HG03575 (cell line): Measurements from ENCODE around the gene SLC25A25.
"Not testable (repeated sequence)": the region's sequence is repeated elsewhere in the genome, so short reads cannot be mapped to it uniquely, and the experiment has no call there.

Source experiments
- ATAC-seq: cut with Tn5 transposase; IDR thresholded peaks from one replicate; pipeline ENCODE4 v1.9.1; 2021; ENCODE audit not compliant: unreplicated experiment, insufficient number of reproducible peaks, low FRiP score; ENCODE audit errors: extremely low read depth

SLC25A25 gene

GRCh38 chr9:128068386-128069205 is 564 bp downstream of the SLC25A25 start:
- no peak for ATAC-seq

DNA sequence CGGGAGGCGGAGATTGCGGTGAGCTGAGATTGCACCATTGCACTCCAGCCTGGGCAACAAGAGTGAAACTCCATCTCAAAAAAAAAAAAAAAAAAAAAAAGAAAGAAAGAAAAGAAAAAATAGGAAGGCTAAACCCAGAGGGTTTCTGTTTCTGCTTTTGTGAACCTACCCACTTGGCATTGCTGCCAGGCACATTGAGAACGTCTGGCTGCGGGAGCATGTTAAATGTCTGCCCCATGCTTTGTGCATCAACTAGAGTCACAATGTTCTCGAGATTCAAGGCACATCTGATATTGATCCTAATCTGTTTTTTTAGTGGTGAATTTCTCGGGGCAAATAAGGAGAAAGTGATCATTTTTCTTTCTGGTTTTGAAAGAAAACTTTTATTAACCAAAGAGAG is 2.8 kb downstream of the SLC25A25 start:
- ATAC-seq: no peak

- not testable (repeated sequence) for ATAC-seq
These were observed 3.4 kb downstream of the SLC25A25 start for GRCh38 chr9:128071475-128071874.

GRCh38 chr9:128072144-128073021 is 4.4 kb downstream of the SLC25A25 start:
- ATAC-seq: no peak

GRCh38 chr9:128073253-128073886 is 5.3 kb downstream of the SLC25A25 start:
- ATAC-seq: no peak

GRCh38 chr9:128077847-128078503 is 9.9 kb downstream of the SLC25A25 start:
- no peak for ATAC-seq

DNA sequence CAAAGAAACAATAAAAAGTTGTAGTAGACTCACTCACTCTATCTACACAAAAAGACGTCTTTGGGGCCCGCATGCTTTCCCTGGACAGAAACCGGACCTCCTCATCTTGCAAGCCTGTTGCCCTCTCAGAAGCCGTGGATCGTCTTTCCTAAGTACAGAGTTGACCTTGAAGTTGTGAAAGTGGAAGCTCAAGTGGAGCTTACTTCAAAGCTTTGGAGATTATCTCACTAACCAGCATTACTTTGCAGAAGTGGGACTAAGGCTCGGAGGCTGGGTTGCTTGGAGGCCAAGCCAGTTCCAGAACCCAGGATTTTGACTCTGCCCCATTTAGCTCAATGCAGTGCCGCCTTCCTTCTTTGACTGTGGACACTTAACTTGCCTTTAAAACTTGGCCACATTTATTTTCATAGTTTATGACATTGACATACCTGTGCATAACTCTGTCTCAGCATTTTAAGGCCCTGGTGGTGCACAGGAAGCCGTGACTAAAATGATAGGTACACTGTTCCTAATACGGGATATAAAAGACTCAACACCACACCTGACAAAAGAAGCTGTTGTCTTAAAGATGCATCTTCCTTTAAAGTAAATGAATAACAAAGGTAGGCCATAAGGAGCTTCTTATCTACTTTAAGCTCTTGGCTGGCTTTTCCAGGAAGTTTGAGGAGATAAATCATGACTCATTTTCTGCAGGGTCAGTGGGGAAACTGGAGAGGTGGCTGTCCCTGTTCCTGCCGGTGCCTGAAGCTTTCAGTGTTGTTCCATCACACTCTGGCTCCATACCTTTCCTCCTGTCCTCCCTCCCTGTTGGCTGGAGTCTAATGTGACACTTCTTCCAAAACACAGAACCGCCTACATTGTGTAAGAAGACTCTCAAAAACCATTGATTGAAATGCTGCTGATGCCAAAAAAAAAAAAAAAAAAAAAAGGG is 10.7 kb downstream of the SLC25A25 start:
- no peak for ATAC-seq

- ATAC-seq: no peak
These were observed 12.2 kb downstream of the SLC25A25 start for GRCh38 chr9:128080206-128080605.

GRCh38 chr9:128081056-128081455 is 13.0 kb downstream of the SLC25A25 start:
- ATAC-seq: no peak

DNA sequence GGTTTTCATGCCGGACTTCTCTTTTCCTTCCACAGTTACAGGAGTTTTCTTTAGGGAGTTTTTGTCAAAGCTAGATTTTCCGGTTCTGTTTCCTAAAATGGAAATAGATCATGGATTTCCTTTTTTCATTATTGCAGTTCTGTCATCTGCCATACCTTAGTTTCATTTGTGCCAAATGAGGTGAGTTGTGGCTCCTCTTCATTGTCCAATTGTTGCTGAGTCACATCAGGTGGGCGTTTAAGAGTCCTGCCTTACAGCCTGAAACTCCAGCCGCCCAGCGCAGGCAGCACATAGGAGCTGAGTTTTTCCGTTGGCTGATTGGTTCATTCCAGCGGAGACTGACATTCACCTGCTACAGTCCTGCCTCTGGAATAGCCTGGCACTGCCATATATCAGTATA is 14.1 kb downstream of the SLC25A25 start:
- ATAC-seq: no peak

DNA sequence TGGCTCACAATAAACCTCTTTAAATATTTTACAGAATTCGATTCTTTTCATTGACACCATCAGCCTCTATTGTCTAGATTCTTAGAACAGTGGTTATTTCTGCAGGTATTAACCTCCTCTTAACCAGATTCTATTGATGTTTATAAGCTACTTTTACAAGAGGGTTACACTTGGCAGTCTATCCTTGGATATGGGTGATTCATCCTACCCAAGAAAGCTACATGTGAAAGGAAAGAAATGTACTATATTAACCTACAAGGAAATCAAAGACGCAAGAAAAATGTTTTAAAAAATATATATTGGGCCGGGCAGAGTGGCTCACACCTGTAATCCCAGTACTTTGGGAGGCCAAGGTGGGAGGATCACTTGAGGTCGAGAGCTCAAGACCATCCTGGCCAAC is 16.7 kb downstream of the SLC25A25 start:
- no peak for ATAC-seq

DNA sequence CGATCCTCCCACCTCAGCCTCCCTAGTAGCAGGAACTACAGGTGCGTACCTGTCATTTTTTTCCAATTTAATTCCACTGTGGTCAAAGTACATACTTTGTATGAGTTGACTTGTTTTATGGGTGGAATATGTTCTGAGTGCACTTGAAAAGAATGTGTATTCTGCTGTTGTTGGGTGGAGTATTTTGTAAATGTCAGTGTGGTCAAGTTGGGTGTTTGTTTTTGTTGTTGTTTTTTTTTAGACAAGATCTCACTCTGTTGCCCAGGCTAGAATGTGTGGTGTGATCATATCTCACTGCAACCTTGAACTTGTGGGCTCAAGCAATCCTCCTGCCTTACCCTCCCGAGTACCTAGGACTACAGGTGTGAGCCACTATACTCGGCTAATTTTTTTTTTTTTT is 17.9 kb downstream of the SLC25A25 start:
- no peak for ATAC-seq

- ATAC-seq: no peak
These were observed 19.2 kb downstream of the SLC25A25 start for GRCh38 chr9:128087262-128087661.

- ATAC-seq: no peak
These were observed 20.4 kb downstream of the SLC25A25 start for GRCh38 chr9:128088253-128088945.

DNA sequence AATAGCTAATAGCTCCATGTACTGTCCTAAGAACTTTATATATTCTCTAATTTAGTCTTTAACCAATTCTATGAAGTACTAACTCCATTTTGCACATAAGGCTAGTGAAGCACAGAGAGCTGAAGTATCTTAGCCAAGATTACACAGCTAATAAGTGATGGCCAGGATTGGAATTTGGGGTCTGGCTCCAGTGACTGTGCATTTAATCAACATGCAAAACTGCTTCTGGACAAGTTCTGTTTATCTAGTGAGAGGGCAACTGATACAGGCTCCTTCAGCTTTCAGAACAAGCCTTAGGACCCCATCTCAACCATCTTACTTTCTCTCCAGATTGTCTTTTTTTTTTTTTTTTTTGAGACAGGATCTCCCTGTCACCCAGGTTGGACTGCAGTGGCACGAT is 21.3 kb downstream of the SLC25A25 start:
- no peak for ATAC-seq

DNA sequence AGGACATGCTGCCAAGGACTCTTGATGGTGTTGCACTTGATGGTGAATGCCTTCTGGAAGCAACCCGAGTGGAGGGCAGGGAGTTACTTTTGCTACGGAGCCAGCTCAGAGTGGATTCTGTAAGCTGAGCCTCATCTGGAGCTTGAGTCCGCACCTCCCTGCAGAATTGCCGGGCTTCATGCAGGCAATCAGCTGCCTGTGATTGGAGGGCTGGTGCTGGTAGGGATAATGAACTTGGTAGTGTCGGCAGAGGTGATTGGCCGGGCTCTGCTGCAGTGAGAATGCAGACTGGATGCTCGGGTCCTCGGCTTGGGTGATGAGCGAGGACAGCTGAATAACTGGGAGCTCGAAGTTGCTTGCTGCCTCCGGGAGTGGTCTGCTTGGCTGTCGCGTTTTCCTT is 23.1 kb downstream of the SLC25A25 start:
- no peak for ATAC-seq

DNA sequence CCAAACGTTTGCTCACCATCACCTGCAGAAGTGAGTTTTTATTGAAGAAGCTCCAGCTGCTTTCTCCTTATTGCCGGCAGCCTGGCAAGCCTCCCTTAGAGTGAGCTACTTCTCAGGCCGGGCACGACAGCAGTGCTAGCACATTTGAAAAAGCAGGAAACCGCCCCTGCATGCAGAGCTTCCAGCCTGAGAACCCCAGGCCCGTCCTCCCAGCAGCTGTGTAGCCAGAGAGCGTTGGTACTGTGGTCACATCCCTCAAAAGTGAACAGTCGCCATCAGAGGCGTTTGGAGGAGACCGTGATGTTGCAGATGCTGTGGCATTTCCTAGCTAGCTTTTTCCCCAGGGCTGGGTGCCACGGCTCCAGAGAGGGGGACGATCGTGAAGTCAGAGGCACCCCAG is 23.5 kb downstream of the SLC25A25 start:
- ATAC-seq: no peak
